NCI-H510A (cell line): ENCODE measurements around the gene MAML2.

Experiments
- DNase-seq: peaks from one replicate; lab custom pipeline; 2025; lab: John Stamatoyannopoulos, UW

The MAML2 gene

DNA sequence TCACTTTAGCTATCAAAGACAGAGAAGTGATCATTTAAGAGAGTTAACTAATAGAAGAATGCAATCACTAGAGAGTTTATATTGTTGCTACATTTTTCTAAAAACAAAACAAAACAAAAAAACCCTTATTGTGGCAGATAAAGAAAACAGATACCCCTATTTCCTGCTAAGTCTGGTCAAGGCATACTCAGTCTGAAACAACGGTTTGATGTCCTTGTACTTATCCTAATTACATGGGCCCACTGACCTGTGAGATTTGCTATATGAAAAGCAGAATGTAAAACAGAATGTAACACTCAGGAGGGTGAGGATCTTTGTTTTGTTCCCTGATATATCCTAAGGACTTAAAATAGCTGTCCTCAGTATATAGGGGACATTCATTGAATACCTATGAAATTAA, 24.6 kb downstream of the MAML2 start:
- DNase-seq, result no peak

- DNase-seq, result no peak
Observed at GRCh38 chr11:96317985-96318384, 25.0 kb downstream of the MAML2 start.

DNA sequence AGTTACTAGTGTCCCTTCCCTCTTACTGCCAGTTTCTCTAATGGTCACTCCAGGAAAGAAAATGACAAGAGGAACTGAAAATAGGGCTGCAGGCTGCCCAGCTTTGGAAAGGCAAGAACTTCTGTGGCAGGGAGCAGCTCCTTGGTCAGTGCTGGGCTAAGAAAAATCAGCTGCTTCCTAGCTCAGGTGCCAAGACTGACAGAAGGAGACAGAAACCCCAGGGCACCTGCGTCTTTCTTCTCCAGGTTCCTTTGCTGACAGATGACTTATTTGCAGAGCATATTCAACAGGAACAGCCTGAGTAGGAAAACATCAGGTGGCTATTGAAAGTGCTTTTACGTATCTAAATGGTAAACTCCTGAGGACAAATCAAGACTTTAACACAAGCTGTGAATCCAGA, 25.4 kb downstream of the MAML2 start:
- DNase-seq, result no peak

- DNase-seq, result no peak
Observed at GRCh38 chr11:96316869-96317268, 26.1 kb downstream of the MAML2 start.

DNA sequence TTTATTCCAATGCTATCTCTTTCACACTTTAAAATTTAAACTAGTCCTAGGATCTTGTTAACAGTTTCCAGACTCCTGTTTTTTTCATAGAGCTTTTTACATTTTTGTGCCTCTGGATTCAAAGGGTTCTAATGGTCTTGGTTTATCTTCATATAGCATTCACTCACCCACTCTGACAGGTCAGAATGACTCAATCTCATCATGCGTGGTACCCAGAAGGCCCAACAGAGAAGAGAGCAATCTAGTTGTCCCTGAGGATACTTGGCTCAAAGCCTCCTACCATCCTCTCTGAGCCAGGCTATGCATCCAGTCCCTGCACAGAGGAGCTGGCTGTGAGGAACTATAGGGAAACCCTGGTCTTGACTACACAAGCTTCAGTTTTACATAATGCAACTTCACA, 27.5 kb downstream of the MAML2 start:
- DNase-seq, result no peak

- DNase-seq, result no peak
Observed at GRCh38 chr11:96314326-96315020, 28.5 kb downstream of the MAML2 start.

DNA sequence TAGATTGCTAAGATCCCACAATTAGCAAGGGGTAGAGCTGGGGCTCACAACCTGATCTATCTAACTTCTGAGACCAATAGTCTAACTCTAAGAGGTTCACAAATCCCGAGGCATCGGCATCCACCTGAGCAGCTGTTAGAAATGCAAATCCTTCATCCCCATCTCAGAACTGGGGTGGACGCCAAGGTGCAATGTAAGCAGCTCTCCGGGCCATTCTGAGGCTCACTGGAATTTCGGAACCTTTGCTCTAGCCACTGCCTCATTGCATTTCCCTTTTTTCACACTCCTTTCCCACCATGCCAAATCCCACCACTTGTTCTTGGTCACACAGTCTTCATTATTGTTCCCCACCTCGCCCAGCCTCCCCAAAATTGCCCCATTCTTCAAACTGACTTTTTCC, 29.8 kb downstream of the MAML2 start:
- DNase-seq, result no peak

- DNase-seq, result no peak
Observed at GRCh38 chr11:96311120-96311568, 31.9 kb downstream of the MAML2 start.

DNA sequence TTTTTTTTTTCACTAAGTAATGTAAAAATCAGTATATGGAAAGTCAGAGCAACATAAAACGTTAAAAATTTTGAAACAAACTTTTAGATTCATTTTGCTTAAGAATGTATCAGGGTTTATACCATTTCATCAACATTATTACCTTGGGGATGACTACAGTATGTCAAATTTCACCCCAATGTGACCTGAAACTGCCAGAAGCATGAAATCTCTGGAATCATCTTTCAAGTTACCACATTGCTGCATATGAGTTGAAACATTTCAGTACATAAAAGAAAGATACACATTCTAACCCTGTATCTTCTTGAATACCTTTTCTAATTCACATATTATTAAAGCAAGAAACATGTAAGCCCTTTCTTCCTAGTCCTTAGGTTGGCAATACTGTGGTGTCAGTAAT, 32.8 kb downstream of the MAML2 start:
- DNase-seq, result no peak

DNA sequence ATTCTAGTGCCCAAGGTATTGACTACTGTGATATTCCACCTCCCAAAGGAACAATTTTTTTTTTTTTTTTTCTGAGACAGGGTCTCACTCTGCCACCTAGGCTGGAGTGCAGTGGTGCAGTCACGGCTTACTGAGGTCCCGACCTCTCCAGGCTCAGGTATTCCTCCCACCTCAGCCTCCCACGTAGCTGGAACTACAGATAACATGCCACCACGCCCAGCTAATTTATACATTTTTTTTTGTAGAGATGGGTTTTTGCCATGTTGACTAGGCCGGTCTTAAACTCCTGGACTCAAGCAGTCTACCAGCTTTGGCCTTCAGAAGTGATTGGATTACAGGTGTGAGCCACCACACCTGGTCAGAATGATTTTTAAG, 33.4 kb downstream of the MAML2 start:
- no peak for DNase-seq

- no peak for DNase-seq
Observed at GRCh38 chr11:96309016-96309642, 33.9 kb downstream of the MAML2 start.

- DNase-seq, result no peak
Observed at GRCh38 chr11:96307776-96308140, 35.2 kb downstream of the MAML2 start.

GRCh38 chr11:96306933-96307775, 35.8 kb downstream of the MAML2 start:
- DNase-seq, result no peak

- DNase-seq, result no peak
Observed at GRCh38 chr11:96306600-96306932, 36.4 kb downstream of the MAML2 start.

GRCh38 chr11:96306071-96306470, 36.9 kb downstream of the MAML2 start:
- DNase-seq, result no peak

- DNase-seq, result no peak
Observed at GRCh38 chr11:96303980-96304379, 39.0 kb downstream of the MAML2 start.

- DNase-seq, result no peak
Observed at GRCh38 chr11:96303064-96303463, 39.9 kb downstream of the MAML2 start.

GRCh38 chr11:96301818-96302217, 41.2 kb downstream of the MAML2 start:
- DNase-seq, result no peak

DNA sequence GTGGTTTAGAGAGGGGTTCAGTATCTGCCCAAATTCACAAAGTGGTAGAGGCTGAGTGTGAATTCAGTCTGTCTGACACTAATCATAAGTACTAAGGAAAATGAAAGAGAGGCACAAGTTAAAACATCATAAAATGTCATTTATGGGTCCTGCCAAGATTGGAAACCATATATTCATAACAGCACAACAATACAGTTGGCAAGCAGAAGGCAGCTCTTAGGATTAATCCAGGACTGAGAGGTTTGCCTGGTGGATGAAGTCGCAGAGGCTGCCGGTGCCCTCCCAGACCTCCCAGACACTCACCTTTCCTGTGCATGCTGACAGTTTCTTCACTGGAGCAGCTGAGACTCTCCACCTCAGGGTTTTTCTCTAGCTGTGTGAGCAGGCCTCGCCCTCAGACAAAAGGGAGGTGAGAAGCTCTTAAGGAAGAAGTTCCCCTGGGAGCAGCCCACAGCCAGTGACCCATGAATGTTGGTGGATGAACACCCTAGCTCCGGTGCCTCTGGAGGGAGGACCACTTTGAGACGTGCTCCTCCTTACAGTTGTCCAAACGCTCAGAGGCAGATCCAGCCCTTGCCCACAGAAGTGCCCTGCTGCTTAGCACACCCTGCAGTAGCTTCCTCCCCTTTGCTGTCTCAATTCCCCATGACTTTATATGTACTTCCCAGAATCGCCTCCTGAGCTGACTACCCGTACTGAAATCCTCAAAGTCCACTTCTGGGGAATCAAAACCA, 43.7 kb downstream of the MAML2 start:
- DNase-seq, result no peak

DNA sequence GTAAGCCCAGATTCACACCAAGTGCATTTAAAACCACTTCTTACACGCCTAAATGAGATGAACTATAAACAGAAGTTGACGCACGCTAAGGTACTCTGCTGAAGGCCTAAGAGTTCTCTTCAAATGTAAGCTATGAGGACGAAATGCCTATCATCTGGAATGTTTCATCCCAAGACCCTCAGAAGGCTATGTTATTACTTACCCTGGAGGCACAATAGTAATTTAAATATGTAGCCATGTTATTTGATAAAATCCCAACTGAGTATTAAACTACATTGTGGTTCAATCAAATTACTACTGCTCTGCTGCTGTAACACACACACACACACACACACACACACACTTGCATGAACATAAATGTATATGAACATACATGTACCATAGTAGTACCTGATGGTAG, 47.6 kb downstream of the MAML2 start:
- DNase-seq, result no peak

GRCh38 chr11:96294289-96294688, 48.7 kb downstream of the MAML2 start:
- no peak for DNase-seq

GRCh38 chr11:96293598-96294021, 49.4 kb downstream of the MAML2 start:
- no peak for DNase-seq

GRCh38 chr11:96293109-96293508, 49.9 kb downstream of the MAML2 start:
- DNase-seq, result no peak
